DND-41 (cell line): ENCODE measurements around the gene AQP5.

Experiments used
- ATAC-seq: fragments of 200-7000 bp; cut with Tn5 transposase; 3 replicates; pipeline ENCODE4 v1.9.1; 2021; ENCODE audit warnings: low read depth; ENCODE audit not compliant: insufficient read depth
- DNase-seq: peaks from one replicate; pipeline ENCODE4 v3.0.0-alpha.2; 2020
- H2AFZ ChIP-seq: 2 replicates; pipeline ENCODE4 v1.6.0; 2012; ENCODE audit warnings: low read depth, low read length
- H3K27ac ChIP-seq: 2 replicates; pipeline ENCODE4 v1.5.1; 2012; ENCODE audit warnings: low read length, inconsistent platforms
- H3K27me3 ChIP-seq: fragments of 200-600 bp; sonication (generic); 2 replicates; pipeline ENCODE4 v1.6.0; 2012; ENCODE audit warnings: low read length, mild to moderate bottlenecking, inconsistent platforms; ENCODE audit not compliant: insufficient read depth, poor library complexity
- H3K36me3 ChIP-seq: 2 replicates; pipeline ENCODE4 v1.5.1; 2012; ENCODE audit warnings: low read length, inconsistent platforms; ENCODE audit not compliant: insufficient read depth
- H3K4me1 ChIP-seq: 2 replicates; pipeline ENCODE4 v1.5.1; 2012; ENCODE audit warnings: mild to moderate bottlenecking, low read length; ENCODE audit not compliant: insufficient read depth
- H3K4me2 ChIP-seq: 2 replicates; pipeline ENCODE4 v1.6.0; 2012; ENCODE audit warnings: mild to moderate bottlenecking, moderate library complexity, low read length, inconsistent platforms; ENCODE audit not compliant: insufficient read depth
- H3K4me3 ChIP-seq, 2 experiments: fragments of 200-600 bp in 1 of 2; shearing (Covaris generic) in 1 of 2; 2 replicates each; pipeline ENCODE4 v1.5.1; 2012 to 2016; ENCODE audit warnings: inconsistent platforms in 2 of 2, low read length in 2 of 2, mild to moderate bottlenecking in 2 of 2, low read depth in 1 of 2, moderate library complexity in 1 of 2
- H3K79me2 ChIP-seq: 2 replicates; pipeline ENCODE4 v1.6.0; 2012; ENCODE audit warnings: low read length, inconsistent platforms; ENCODE audit not compliant: insufficient read depth
- H3K9ac ChIP-seq: 2 replicates; pipeline ENCODE4 v1.6.0; 2012; ENCODE audit warnings: low read depth, mild to moderate bottlenecking, inconsistent platforms, low read length, moderate library complexity
- H3K9me3 ChIP-seq: 2 replicates; pipeline ENCODE4 v1.5.1; 2012; ENCODE audit warnings: low read length, moderate library complexity, mild to moderate bottlenecking, inconsistent platforms; ENCODE audit not compliant: insufficient read depth, severe bottlenecking
- H4K20me1 ChIP-seq: 2 replicates; pipeline ENCODE4 v1.6.0; 2012; ENCODE audit warnings: low read length; ENCODE audit not compliant: insufficient read depth
- EZH2 ChIP-seq: IDR thresholded peaks from 3 replicates; pipeline ENCODE4 v1.6.1; 2012; ENCODE audit warnings: borderline replicate concordance, low read depth, mild to moderate bottlenecking, moderate library complexity, low read length, inconsistent platforms; ENCODE audit not compliant: severe bottlenecking
- TF ChIP-seq, protein P1 (sequence below): IDR thresholded peaks from 2 replicates; pipeline ENCODE4 v1.5.1; 2012; ENCODE audit warnings: borderline replicate concordance, low read length, moderate library complexity, mild to moderate bottlenecking; ENCODE audit not compliant: poor library complexity, severe bottlenecking; ENCODE audit errors: extremely low read depth

AQP5 gene

DNA sequence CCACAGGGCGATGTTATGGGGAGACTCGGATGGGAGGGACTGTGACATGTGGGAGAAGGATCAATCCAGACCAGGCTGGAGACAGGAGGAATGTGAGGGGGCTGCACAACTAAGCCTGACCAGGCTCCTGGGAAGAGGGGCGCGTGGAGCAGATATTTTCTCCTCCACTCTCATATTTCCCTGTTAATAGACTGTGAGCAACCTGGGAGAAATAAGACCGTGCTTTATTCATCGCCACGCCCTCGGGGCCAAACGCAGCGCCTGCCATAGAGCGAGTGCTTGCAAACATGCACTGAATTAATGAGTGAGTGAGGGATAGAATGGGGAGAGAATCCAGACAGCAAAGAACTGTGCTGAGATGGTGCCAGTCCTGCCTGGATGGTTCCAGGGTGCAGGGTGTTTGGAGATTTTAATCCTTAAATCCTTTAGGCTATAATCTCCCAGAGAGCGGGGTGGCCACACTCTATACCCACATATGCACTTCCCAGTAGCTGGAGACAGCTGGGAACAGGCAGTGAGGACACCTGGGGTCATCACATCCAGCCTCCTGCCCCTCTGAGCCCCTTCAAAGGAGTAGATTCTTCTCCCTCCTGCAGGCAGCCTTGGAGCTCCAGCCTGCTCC, 44.4 kb upstream of the AQP5 start:
- ATAC-seq (no peak), DNase-seq (no peak)
- no peak overlapping the region for H3K27ac ChIP-seq
- H3K4me2 ChIP-seq, result no peak overlapping the region
- no peaks in the 10 kb centered on the region for H3K9me3 ChIP-seq
- no peak overlapping the region for H2AFZ ChIP-seq
- H3K27me3 ChIP-seq, result no peaks in the 10 kb centered on the region
- no peaks in the 10 kb centered on the region for H3K79me2 ChIP-seq
- TF ChIP-seq EZH2, result no peak
- TF ChIP-seq, protein P1, sequence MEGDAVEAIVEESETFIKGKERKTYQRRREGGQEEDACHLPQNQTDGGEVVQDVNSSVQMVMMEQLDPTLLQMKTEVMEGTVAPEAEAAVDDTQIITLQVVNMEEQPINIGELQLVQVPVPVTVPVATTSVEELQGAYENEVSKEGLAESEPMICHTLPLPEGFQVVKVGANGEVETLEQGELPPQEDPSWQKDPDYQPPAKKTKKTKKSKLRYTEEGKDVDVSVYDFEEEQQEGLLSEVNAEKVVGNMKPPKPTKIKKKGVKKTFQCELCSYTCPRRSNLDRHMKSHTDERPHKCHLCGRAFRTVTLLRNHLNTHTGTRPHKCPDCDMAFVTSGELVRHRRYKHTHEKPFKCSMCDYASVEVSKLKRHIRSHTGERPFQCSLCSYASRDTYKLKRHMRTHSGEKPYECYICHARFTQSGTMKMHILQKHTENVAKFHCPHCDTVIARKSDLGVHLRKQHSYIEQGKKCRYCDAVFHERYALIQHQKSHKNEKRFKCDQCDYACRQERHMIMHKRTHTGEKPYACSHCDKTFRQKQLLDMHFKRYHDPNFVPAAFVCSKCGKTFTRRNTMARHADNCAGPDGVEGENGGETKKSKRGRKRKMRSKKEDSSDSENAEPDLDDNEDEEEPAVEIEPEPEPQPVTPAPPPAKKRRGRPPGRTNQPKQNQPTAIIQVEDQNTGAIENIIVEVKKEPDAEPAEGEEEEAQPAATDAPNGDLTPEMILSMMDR, result no peak
- peaks cover 4% of the 10 kb centered on the region; the same call in 1 of the 2 replicates for H4K20me1 ChIP-seq
- no peak overlapping the region for H3K4me3 ChIP-seq
- no peak overlapping the region for H3K9ac ChIP-seq
- H3K36me3 ChIP-seq, result no peaks in the 10 kb centered on the region
- no peaks in the 10 kb centered on the region for H3K4me1 ChIP-seq

DNA sequence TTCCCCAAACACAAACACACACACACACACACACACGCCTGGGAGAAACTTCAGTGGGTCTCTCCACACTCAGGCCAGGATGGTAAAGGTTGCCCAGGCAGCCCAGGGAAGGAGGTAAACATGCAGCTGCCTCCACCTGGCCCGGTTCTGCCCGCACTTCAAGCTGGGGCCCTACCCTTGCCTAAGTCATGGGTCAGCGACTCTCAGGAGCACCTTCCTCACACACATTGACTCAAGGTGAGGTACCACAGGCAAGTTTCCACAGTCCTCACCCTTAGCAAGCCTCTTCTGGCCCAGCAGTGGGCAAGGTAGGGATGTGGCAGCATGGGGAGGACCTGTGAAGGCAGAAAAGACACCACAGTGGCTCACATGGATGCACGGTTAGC, 43.9 kb upstream of the AQP5 start:
- H2AFZ ChIP-seq, result no peak overlapping the region

DNA sequence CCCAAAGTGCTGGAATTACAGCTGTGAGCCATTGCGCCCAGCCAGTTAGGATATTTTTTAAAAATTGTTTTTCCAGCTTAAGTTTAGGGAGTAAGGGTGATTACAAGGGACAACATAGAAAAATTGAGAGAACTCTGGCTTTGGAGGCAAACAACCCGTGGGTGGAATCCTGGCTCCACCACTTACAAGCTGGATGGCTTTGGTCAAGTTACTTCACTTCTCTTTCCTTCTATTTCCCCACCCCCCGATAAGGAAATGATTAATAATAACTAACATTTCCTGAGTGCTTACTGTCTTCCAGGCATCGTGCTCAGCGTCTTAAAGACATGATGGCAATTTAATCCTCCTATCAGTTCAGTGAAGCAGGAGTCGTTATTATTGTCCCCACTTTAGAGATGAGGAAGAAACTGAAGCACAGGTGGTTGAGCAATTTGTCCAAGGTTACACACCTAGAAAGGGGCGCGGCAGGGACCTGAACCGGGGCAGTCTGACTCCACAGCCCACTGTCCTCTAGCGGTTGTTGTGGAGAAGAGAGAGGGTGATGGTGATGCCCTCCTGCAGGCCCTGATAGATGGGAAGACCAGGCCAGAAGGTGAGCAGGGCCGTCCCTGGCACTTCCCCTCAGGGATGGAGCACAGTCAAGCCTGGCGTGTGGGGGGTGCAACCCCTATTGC, 41.3 kb upstream of the AQP5 start:
- Histone ChIP-seq H3K4me2 (no peak overlapping the region), H2AFZ (no peak overlapping the region), H3K27ac (no peak overlapping the region), H3K9ac (no peak overlapping the region), H4K20me1 (peaks cover 4% of the 10 kb centered on the region; the same call in 1 of the 2 replicates), H3K4me1 (no peaks in the 10 kb centered on the region), H3K4me3 (no peak overlapping the region), H3K79me2 (no peaks in the 10 kb centered on the region), H3K27me3 (no peaks in the 10 kb centered on the region), H3K9me3 (no peaks in the 10 kb centered on the region), H3K36me3 (no peaks in the 10 kb centered on the region)
- DNase-seq, result no peak
- TF ChIP-seq, protein P1, result no peak
- TF ChIP-seq EZH2, result no peak
- no peak for ATAC-seq

More for the DNA sequence above, 43.9 kb upstream of the AQP5 start:
- H3K4me3 ChIP-seq, result no peak overlapping the region
- no peaks in the 10 kb centered on the region for H3K27me3 ChIP-seq
- peaks cover 4% of the 10 kb centered on the region; the same call in 1 of the 2 replicates for H4K20me1 ChIP-seq
- H3K79me2 ChIP-seq, result no peaks in the 10 kb centered on the region
- no peaks in the 10 kb centered on the region for H3K4me1 ChIP-seq
- no peaks in the 10 kb centered on the region for H3K36me3 ChIP-seq
- no peak for ATAC-seq
- no peak overlapping the region for H3K9ac ChIP-seq
- no peak overlapping the region for H3K4me2 ChIP-seq
- TF ChIP-seq EZH2, result no peak
- TF ChIP-seq, protein P1, result no peak
- DNase-seq, result no peak
- no peak overlapping the region for H3K27ac ChIP-seq
- H3K9me3 ChIP-seq, result no peaks in the 10 kb centered on the region
